ENCODE results near the gene ARID3A.

ARID3A gene

DNA sequence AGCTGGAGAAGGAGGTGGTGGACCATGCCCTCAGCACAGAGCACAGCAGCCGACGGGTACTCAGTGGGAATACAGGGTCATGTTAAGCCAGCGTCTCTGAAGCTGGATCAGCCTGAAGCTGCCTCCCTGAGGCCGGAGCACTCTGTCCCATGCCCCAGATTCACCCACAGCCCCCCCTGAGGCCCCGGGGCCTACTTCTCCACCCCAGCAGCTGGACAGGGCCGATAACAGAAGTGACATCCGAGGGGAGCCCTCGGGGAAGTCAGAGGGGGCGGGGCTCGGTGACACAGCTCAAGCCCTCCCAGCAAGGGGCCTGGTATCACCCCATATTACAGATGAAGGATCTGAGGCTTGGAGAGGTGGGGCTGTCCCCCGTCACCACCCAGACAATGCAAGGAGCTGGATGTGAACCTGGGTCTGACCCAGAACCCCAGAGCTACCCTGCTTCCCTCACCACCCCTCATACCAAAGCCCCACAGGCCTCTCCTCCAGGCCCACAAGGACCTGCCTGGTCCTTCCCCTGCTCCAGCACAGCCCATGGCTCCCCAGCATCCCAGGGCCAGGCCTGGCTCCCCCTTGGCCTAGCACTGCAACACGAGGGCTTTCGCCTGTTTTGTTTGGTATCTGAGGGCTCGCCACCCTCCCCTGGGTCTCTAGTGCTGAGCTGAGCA is 18.5 kb upstream of the ARID3A start:
- Histone ChIP-seq H3K36me3 (ENCODE audit: control insufficient read depth, insufficient read depth, low read length) (no peaks in the 10 kb centered on the region), H3K9ac (ENCODE audit: low read length) (no peak overlapping the region), H3K27ac (ENCODE audit: low read depth, low read length) (no peak overlapping the region), H3K4me3 (ENCODE audit: low read length) (no peak overlapping the region), H3K4me1 (ENCODE audit: control insufficient read depth, insufficient read depth, low read length) (no peaks in the 10 kb centered on the region), H3K27me3 (ENCODE audit: control insufficient read depth, insufficient read depth, low read length) (no peaks in the 10 kb centered on the region)

DNA sequence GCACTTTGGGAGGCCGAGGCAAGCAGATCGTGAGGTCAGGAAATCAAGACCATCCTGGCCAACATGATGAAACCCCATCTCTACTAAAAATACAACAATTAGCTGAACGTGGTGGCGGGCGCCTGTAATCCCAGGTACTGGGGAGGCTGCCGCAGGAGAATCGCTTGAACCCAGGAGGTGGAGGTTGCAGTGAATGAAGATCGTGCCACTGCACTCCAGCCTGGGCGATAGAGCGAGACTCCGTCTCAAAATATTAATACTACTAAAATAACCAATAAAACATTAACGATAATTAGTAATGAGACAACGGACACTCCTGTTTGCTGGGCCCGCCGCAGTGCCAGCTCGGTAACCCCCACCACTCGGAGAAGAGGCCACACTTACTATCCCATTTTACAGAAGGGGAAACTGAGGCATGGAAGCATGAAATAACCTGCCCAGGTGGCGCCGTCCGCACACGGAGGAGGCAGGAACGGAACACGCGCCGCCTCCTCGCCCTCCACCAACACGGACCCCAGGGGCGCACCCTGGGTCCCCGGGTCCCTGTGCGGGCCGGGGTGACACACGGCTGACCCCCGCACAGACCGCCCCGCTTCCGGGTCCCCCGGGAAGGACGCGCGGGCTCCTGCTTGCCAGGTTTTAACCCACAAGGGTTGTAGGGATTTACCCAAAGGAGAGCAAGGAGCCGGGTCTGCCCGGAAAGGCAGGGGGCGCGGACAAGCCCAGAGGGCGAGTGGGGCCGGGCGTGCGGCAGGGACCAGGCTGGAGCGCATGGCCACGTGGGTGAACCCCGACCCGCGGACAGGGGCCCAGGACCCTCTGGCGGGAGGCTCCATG is 14.4 kb upstream of the ARID3A start:
- Histone ChIP-seq H3K4me3 (ENCODE audit: low read length) (peak overlapping the region; percentile 8), H3K9ac (ENCODE audit: low read length) (no peak overlapping the region), H3K27ac (ENCODE audit: low read depth, low read length) (no peak overlapping the region), H3K36me3 (ENCODE audit: control insufficient read depth, insufficient read depth, low read length) (no peaks in the 10 kb centered on the region), H3K27me3 (ENCODE audit: control insufficient read depth, insufficient read depth, low read length) (no peaks in the 10 kb centered on the region), H3K4me1 (ENCODE audit: control insufficient read depth, insufficient read depth, low read length) (peaks cover 3% of the 10 kb centered on the region)

- peak overlapping the region; percentile 77 for H3K4me3 ChIP-seq (ENCODE audit: low read length)
- H3K27ac ChIP-seq (ENCODE audit: low read depth, low read length) = peak overlapping the region; percentile 55
- H3K27me3 ChIP-seq (ENCODE audit: control insufficient read depth, insufficient read depth, low read length) = peaks cover 5% of the 10 kb centered on the region
- H3K36me3 ChIP-seq (ENCODE audit: control insufficient read depth, insufficient read depth, low read length) = no peaks in the 10 kb centered on the region
- H3K4me1 ChIP-seq (ENCODE audit: control insufficient read depth, insufficient read depth, low read length) = peaks cover 3% of the 10 kb centered on the region
- peak overlapping the region; percentile 90 for H3K9ac ChIP-seq (ENCODE audit: low read length)
Measured at GRCh38 chr19:912181-913079, 13.4 kb upstream of the ARID3A start.

- peak within 1 kb of the TSS; percentile 91 for H3K9ac ChIP-seq (ENCODE audit: low read length)
- no peaks in the 10 kb centered on the region for H3K36me3 ChIP-seq (ENCODE audit: control insufficient read depth, insufficient read depth, low read length)
- peaks cover 3% of the 10 kb centered on the region for H3K4me1 ChIP-seq (ENCODE audit: control insufficient read depth, insufficient read depth, low read length)
- peaks cover 8% of the 10 kb centered on the region for H3K27me3 ChIP-seq (ENCODE audit: control insufficient read depth, insufficient read depth, low read length)
- peak within 1 kb of the TSS; percentile 79 for H3K4me3 ChIP-seq (ENCODE audit: low read length)
- H3K27ac ChIP-seq (ENCODE audit: low read depth, low read length) = peak within 1 kb of the TSS; percentile 79
Measured at GRCh38 chr19:913080-913748, 12.6 kb upstream of the ARID3A start, which contains the start of gene R3HDM4. Gene R3HDM4 (minus strand): TSS chr19:913219. CDS start chr19:913157, 62 bp downstream.

DNA sequence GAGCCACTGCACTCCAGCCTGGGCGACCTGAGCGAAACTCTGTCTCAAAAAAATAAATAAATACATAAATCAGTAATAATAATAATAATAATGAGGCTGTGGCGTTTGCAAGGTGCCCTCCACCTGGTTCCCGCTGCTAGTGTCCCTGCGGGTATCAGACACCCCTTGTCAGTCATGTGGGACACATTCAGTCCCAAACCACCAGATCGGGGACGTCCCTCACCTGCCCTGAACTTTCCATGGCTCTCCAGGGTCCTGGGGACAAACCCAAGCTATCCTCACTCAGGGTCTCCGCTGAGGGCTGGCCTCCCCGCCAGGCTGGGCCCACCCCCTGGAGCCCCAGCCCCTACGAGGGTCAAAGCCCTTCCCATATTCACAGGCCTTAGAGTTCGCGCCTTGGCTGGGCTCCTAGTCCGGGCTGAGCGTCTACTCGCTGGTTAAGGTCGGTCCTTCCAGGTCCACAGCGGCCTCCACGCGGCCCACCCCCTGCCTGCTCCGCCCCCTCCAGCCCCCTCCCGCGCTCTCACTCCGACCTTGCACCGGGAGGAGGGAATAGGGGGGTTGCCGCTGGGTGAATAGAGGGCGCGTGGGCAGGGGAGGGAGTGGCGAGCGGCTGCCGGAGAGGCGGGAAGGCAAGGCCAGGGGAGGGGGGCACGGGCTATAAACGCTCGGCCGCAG is 9.1 kb upstream of the ARID3A start:
- Histone ChIP-seq H3K9ac (ENCODE audit: low read length) (no peak overlapping the region), H3K36me3 (ENCODE audit: control insufficient read depth, insufficient read depth, low read length) (no peaks in the 10 kb centered on the region), H3K27ac (ENCODE audit: low read depth, low read length) (no peak overlapping the region), H3K4me3 (ENCODE audit: low read length) (peak overlapping the region; percentile 46), H3K27me3 (ENCODE audit: control insufficient read depth, insufficient read depth, low read length) (peaks cover 18% of the 10 kb centered on the region), H3K4me1 (ENCODE audit: control insufficient read depth, insufficient read depth, low read length) (peaks cover 3% of the 10 kb centered on the region)

GRCh38 chr19:917323-918151 is 8.3 kb upstream of the ARID3A start, which contains the start of gene KISS1R:
Gene KISS1R (plus strand): TSS chr19:917333. CDS start chr19:917503, 170 bp downstream.
- H3K9ac ChIP-seq (ENCODE audit: low read length) = no peak within 1 kb of the TSS
- H3K27me3 ChIP-seq (ENCODE audit: control insufficient read depth, insufficient read depth, low read length) = peaks cover 18% of the 10 kb centered on the region
- H3K27ac ChIP-seq (ENCODE audit: low read depth, low read length) = no peak within 1 kb of the TSS
- H3K4me1 ChIP-seq (ENCODE audit: control insufficient read depth, insufficient read depth, low read length) = peaks cover 3% of the 10 kb centered on the region
- H3K36me3 ChIP-seq (ENCODE audit: control insufficient read depth, insufficient read depth, low read length) = no peaks in the 10 kb centered on the region
- H3K4me3 ChIP-seq (ENCODE audit: low read length) = peak within 1 kb of the TSS; percentile 46

DNA sequence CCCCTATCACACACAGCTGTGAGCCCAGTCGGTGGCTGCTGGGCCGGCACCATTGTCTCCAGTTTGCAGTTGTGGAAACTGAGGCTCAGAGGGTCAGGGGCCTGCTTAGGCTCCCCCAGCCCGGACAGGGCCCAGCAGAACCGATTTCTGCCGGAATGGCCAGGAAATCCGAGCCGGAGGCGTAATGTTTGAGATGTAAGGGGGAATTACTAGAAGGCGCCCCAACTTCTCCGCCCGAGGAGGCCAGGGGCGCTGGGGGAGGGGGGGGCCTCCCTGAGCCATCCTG is 7.7 kb upstream of the ARID3A start:
- H3K4me1 ChIP-seq (ENCODE audit: control insufficient read depth, insufficient read depth, low read length) = peaks cover 3% of the 10 kb centered on the region
- peaks cover 18% of the 10 kb centered on the region for H3K27me3 ChIP-seq (ENCODE audit: control insufficient read depth, insufficient read depth, low read length)
- H3K36me3 ChIP-seq (ENCODE audit: control insufficient read depth, insufficient read depth, low read length) = no peaks in the 10 kb centered on the region
- no peak overlapping the region for H3K9ac ChIP-seq (ENCODE audit: low read length)
- H3K27ac ChIP-seq (ENCODE audit: low read depth, low read length) = no peak overlapping the region
- no peak overlapping the region for H3K4me3 ChIP-seq (ENCODE audit: low read length)

GRCh38 chr19:918481-919198 is 7.2 kb upstream of the ARID3A start:
- Histone ChIP-seq H3K27ac (ENCODE audit: low read depth, low read length) (no peak overlapping the region), H3K4me1 (ENCODE audit: control insufficient read depth, insufficient read depth, low read length) (peaks cover 1% of the 10 kb centered on the region)

GRCh38 chr19:919199-920050 is 6.4 kb upstream of the ARID3A start:
- peak overlapping the region; percentile 5 for H3K4me3 ChIP-seq (ENCODE audit: low read length)
- H3K4me1 ChIP-seq (ENCODE audit: control insufficient read depth, insufficient read depth, low read length) = no peaks in the 10 kb centered on the region
- H3K27me3 ChIP-seq (ENCODE audit: control insufficient read depth, insufficient read depth, low read length) = peaks cover 18% of the 10 kb centered on the region
- H3K36me3 ChIP-seq (ENCODE audit: control insufficient read depth, insufficient read depth, low read length) = no peaks in the 10 kb centered on the region
- H3K9ac ChIP-seq (ENCODE audit: low read length) = no peak overlapping the region
- no peak overlapping the region for H3K27ac ChIP-seq (ENCODE audit: low read depth, low read length)

More at GRCh38 chr19:918481-919198, 7.2 kb upstream of the ARID3A start:
- Histone ChIP-seq H3K36me3 (ENCODE audit: control insufficient read depth, insufficient read depth, low read length) (no peaks in the 10 kb centered on the region), H3K9ac (ENCODE audit: low read length) (no peak overlapping the region), H3K27me3 (ENCODE audit: control insufficient read depth, insufficient read depth, low read length) (peaks cover 18% of the 10 kb centered on the region), H3K4me3 (ENCODE audit: low read length) (no peak overlapping the region)

Data from rectal smooth muscle tissue (tissue), 1 donor.